Caki2 (cell line): Measurements from ENCODE around the gene AQP5. TPM values are rescaled to one million over a fixed set of nuclear protein-coding genes. Genes with fewer than 3 reads are reported as not detected.

ENCODE experiments used
- DNase-seq: peaks from one replicate; pipeline ENCODE4 v3.0.0-alpha.2; 2015; ENCODE audit warnings: low read depth
- in situ Hi-C: cut with HindIII; loops from 2 replicates; pipeline ENCODE4 v1.10.0; 2016; ENCODE audit warnings: low sequenced_read_pairs, low pct_unique_long_range_greater_than_20kb, mixed read lengths
- total RNA-seq: library from RNA; depleted of rRNA; stranded (reverse); fragments of >200 nt; shearing (Covaris generic); gene quantifications from 2 replicates; pipeline ENCODE4 v1.2.3, GENCODE V29; 2014; ENCODE audit warnings: low replicate concordance

AQP5 gene
- total RNA-seq, 1 experiment from 2014 or later = not detected

DNA sequence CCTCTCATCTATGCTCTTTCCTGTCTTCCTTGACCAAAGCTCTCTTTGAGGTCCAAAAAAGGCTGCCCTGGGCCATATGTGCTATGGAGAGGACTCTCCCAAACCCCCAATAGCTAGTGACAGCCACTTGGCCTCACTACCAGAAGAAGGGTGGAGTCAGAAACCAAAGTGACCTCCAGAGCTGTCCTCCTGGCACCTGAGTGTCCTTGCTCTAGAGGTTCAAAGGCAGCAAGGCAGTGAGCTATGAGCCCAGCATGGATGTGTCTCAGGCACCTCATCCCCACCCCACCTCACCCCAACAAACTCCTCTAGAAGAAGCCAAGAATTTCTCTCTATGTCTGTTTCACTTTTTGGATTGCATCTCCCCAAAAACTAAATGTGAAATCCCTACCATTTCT, 4.1 kb upstream of the AQP5 start:
- no peak for DNase-seq
- in situ Hi-C loops = loop anchor here (25.0 kb wide), 1 partner anchor 105 kb away; the partner anchor contains the start of gene ASIC1

DNA sequence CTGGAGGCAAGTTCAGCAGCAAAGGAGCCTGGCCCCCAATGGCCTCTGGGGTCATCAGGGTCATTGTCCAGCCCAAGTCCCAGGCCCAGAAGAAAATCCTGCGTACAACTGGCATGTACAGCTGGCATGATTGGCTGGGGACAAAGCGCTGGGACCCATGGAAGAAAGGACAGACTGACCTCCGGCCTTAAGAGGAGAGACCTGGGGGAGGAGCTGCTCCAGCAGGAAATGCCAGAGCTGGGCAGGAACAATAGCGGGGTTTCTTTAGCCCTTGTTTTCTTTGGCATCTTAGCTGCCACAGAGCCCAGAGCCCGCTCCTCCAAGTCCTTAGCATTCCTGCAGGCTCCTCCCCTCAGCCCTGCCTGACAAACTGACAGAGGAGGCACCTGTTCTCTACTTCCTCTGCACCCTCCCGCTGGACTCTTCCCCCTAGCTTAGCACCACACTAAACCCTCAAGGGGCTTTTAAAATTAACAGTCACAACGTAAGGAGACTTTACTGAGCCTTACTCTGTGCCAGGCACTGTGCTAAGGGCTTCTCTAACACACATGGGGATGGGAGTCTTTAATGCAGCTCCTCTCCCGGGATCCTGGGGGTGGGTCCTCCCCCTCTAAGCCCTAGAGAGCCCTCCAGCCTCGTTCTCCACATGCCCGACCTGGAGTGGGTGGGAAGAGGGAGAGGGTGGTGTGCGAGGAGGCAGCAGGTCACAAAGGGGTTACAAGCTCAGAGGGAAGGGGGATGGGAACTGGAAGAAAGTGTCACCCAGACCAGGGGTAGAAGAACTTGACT, 1.8 kb upstream of the AQP5 start:
- in situ Hi-C loops = loop anchor here (10.0 to 25.0 kb wide), 2 partner anchors 102 to 195 kb away; partner anchors contain the start of gene ASIC1
- peak; percentile 78 for DNase-seq

DNA sequence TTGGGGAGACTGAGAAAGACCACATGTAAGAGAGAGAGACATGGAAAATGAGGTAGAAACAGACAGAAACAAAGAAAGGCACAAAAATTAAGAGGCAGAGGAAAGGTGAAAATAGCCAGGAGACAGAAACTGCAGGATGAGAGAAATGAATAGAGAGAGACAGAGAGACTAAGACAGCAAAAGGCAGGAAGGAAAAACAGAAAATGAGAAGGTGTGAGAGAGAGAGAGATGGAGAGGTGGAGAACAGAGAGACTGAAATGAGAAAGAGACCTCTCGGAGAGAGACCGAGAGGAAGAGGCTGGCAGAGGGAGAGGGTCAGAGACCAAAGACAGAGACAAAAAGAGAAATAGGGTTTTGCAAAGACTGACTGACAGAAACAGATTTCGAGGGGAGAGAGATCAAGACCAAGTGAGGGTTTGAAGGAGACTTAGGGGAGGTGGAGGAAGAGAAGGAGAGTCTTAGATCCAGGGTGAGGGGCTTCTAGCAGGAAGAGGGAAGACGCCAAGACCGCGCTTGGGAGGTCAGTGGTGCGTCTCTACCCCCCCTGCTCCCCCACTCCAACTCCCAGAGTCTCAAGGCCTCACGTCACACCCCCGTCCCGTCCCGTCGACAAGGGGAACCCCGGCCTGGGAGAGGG, 1.1 kb upstream of the AQP5 start:
- in situ Hi-C loops = loop anchor here (10.0 to 25.0 kb wide), 2 partner anchors 102 to 194 kb away; partner anchors contain the start of gene ASIC1
- no peak for DNase-seq

DNA sequence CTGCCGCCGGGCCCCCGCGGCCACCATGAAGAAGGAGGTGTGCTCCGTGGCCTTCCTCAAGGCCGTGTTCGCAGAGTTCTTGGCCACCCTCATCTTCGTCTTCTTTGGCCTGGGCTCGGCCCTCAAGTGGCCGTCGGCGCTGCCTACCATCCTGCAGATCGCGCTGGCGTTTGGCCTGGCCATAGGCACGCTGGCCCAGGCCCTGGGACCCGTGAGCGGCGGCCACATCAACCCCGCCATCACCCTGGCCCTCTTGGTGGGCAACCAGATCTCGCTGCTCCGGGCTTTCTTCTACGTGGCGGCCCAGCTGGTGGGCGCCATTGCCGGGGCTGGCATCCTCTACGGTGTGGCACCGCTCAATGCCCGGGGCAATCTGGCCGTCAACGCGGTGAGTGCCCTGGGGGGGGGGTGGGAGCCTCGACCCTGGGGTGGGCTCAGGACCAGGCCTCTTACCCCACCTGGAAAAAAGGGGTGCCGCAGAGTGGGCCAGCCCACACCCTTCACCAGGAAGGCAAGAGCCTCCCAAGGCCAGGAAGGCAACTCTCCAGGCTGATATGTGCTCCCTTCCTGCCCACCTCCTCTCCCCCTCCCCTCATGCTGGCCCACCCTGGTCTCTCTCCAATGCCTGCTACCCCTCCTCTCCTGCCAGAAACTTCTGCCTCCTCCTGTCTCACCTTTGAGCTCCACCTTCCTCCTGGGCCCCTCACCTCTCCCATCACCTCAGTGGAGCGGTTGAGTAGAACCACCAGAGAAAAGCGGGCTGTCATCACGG, 507 bp downstream of the AQP5 start:
- DNase-seq = no peak
- in situ Hi-C loops = loop anchor here (10.0 to 25.0 kb wide), 2 partner anchors 100 to 193 kb away; partner anchors contain the start of gene ASIC1

DNA sequence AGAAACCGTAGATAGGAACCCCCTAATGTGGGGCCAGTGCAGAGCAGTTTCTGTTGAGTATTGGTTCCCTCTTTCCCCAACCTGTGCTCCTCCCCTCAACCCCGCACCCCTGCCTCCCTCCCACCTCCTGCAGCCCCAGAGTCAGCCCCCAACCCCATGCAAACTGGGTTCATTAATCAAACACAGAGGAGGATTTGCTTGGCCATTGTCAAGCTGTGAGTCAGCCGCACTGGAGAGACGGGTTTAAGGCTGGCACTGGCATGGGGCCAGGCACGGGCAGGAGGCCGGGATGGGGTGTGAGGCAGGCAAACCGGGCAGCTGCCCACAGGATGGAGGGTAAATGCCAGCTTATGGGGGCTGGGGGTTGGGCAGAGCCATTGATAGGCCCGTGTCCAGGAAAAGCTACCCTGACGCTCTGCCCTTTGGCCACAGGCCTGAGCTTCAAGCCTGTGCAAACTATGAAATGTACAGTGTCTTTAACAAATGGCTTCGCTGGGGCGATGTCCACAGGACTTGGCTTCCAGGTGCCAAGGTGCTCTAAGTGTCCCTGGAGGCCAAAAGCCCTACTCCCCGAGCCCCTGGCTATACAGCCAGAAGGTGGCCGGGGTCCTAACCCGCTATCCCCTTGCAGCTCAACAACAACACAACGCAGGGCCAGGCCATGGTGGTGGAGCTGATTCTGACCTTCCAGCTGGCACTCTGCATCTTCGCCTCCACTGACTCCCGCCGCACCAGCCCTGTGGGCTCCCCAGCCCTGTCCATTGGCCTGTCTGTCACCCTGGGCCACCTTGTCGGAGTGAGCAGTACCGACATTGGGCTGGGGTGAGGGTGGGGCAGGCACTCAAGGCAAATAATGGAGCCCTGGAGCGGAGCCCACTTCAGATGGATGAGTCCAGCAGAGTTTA, 1.4 kb downstream of the AQP5 start:
- in situ Hi-C loops = loop anchor here (10.0 to 25.0 kb wide), 2 partner anchors 99 to 192 kb away; partner anchors contain the start of gene ASIC1
- DNase-seq = peak; percentile 56

DNA sequence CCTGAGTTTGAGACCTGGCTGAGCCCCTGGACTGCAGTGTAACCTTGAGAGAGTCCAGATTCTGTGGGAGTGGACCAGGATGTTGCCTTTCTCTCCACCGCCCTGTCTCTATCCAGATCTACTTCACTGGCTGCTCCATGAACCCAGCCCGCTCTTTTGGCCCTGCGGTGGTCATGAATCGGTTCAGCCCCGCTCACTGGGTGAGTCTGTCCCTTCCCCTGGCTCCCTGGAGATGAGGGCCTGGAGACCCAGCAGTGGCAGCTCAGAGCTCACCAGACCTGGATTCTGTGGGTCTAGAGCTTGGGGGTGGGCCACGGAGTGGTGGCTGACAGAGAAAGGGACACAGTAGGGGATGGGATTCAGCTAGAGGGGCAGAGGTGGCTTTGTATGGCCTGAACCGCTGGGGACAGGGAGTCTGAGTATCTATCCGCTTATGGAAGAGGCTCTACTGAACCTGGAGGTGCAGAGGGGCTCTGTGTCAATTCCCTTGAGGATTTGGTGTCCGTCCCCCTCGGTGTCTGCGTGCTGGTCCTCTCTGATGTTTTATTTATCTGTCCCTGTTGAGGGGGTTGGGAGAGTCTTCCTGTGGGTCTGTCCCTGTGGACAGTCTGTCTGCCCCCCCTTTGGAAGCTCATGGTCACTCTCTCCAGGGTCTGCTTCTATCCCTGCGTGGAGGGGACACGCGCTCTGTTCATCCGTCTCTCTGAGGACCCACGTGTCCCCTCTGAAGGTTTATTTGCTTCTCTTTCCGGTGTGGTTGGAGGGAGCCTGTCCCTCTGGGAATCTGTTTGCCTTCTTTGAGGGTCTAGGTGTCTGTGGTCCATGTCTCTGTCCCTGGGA, 2.5 kb downstream of the AQP5 start:
- in situ Hi-C loops = loop anchor here (10.0 to 25.0 kb wide), 2 partner anchors 98 to 191 kb away; partner anchors contain the start of gene ASIC1
- no peak for DNase-seq

DNA sequence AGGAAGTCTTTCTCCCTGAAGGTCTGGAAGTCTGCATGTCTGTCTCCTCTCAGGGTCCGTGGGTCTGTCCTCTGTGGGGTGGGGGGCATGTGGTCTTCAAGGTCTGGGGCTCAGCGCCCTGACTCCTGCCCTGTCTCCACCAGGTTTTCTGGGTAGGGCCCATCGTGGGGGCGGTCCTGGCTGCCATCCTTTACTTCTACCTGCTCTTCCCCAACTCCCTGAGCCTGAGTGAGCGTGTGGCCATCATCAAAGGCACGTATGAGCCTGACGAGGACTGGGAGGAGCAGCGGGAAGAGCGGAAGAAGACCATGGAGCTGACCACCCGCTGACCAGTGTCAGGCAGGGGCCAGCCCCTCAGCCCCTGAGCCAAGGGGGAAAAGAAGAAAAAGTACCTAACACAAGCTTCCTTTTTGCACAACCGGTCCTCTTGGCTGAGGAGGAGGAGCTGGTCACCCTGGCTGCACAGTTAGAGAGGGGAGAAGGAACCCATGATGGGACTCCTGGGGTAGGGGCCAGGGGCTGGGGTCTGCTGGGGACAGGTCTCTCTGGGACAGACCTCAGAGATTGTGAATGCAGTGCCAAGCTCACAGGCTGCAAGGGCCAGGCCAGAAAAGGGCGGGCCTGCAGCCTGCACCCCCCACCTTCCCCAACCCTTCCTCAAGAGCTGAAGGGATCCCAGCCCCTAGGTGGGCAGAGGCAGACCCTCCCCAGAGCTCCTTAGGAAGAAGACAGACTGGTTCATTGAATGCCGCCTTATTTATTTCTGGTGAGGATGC, 3.4 kb downstream of the AQP5 start:
- no peak for DNase-seq
- in situ Hi-C loops = loop anchor here (10.0 to 25.0 kb wide), 2 partner anchors 97 to 190 kb away; partner anchors contain the start of gene ASIC1

DNA sequence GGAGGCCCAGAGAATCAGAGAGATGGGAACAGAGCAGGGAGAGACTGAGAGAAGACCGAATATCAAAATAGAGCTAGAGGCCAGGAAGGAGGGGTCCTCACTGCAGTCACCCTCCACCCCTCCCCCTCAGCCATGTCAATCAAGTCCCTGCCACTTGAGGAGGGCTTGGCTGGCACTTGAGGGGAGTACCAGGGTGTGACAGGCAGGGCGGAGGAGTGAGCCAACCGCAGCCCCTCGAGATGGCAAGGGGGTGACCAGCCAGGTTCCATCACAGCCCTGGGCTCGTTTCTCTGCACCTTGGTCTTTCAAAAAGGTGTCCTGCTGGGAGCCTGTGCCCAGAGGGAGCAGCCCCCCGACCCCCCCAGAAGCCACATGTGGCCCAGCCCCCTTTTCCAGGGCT, 4.2 kb downstream of the AQP5 start:
- in situ Hi-C loops = loop anchor here (10.0 to 25.0 kb wide), 2 partner anchors 96 to 189 kb away; partner anchors contain the start of gene ASIC1
- DNase-seq = no peak

DNA sequence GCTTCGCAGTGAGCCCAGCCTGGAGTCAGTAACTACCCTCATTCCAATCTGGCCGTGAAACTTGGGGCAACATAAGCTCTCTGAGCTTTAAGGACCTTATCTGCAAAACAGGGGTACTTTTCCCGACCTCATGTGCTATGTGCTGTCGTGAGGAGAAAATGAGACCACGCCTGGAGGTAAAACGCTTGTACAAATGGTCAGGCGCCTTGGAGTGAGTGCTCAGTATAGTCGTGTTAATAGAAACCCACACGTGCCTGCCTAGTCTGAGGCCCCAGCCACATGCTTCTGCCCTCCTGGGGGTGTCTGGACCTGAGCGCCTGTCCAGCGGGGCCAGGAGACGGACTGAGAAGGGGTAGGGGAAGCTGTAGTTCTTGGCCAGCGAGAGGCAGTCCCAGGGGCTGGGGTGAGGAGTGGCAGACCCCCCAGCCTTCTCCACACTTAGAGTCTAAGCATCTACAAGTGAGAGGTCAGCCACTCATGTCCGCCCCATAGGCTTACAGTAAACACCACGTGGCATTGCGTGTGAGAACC, 4.9 kb downstream of the AQP5 start:
- in situ Hi-C loops = loop anchor here (10.0 to 25.0 kb wide), 2 partner anchors 96 to 188 kb away; partner anchors contain the start of gene ASIC1
- no peak for DNase-seq

DNA sequence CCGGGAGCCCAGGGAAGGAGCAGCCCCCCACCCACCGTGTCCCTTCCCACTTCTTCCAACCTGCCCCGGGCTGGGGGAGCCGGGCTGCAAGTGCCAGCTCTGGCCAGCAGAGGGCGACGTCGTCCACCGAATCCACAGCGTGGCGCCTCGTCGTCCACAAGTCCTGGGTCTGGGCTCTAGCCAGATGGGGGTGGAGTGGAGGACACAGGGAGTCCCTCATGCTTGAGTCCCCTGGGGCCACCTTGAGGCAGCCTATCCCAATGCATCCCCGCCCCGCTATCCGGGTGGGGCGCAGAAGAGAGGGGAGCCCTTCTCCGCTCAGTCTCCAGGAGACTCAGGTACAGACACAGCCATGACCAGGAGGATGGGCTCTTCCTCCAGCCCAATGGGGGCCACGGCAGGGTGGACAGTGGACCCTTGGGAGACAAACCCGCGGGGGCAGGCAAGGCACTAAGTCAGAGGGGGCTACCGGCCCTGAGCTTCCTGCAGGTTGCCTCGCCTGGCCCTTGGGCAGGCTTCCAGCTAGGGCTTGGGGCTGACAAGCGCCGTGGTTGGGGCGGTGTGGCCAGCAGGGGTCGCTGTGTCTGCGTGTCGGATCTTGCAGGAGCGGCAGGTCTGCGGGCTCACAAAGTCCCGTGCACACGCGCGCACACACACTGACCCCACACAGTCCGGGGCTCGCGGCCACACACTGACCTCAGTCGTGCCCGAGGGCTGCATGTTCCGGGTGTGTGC, 5.5 kb downstream of the AQP5 start:
- in situ Hi-C loops = loop anchor here (10.0 to 25.0 kb wide), 2 partner anchors 95 to 188 kb away; partner anchors contain the start of gene ASIC1
- DNase-seq = peak; percentile 87

DNA sequence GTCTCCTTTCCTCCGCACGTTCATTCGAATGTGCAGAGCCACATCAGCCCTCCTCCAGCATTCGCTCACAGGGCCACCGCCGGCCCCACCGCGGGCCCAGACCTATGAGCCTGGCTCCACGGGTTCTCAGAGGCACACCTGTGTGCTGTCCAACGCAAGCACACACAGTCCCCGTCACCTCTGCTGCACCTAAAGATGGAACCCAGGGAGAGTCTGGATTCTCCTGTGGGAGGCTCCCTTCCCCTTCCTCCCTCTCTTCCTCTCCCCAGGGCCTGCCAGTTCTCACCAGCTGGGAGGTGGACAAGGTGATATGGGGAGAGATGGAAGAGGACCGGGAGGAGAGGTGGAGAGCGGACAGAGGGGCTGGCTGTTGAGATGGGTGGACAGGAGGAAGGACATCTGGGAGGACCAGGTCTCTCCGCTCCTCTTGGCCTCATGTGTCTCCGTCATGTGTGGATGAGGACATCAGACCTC, 6.1 kb downstream of the AQP5 start:
- DNase-seq = no peak
- in situ Hi-C loops = loop anchor here (10.0 to 25.0 kb wide), 2 partner anchors 94 to 187 kb away; partner anchors contain the start of gene ASIC1

DNA sequence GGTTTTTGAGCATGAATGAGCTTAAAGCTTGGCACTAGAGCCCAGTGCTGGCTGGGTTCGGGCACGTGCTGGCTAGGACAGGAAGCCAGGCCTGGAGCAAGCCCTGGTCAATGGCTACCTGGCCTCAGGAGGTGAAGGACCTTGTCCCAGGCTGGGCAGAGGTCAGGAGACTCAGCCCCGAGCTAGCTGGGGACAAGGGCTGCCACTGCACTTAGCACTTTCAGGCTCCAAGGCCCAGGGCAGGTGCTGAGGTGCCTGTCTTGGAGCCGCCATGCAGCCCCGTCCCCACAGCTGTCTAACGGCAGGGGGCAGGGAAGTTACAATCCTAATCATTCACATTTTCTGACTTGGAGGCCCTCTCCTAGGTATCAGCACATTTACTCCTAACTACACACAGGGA, 6.8 kb downstream of the AQP5 start:
- no peak for DNase-seq
- in situ Hi-C loops = loop anchor here (10.0 to 25.0 kb wide), 2 partner anchors 94 to 186 kb away; partner anchors contain the start of gene ASIC1

DNA sequence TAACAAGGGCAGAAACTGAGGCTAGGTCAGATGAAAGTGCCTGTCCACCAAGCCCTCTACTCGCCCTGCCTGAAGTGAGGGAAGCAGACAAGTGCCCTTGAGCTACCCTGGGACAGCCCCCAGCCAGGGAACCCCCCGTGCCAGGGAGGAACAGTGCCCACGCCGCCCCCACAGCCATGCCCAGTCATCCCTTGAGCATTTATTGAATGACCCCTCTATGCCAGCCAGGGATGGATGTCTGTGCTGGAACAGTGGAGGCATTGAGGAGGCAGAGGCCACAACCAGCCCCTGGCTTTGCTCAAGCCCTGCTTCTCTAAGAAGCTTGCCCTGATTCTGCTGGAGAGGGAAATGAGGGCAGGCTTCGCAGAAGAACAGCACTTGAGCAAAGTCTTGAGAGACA, 7.4 kb downstream of the AQP5 start:
- in situ Hi-C loops = loop anchor here (10.0 to 25.0 kb wide), 2 partner anchors 93 to 186 kb away; partner anchors contain the start of gene ASIC1

DNA sequence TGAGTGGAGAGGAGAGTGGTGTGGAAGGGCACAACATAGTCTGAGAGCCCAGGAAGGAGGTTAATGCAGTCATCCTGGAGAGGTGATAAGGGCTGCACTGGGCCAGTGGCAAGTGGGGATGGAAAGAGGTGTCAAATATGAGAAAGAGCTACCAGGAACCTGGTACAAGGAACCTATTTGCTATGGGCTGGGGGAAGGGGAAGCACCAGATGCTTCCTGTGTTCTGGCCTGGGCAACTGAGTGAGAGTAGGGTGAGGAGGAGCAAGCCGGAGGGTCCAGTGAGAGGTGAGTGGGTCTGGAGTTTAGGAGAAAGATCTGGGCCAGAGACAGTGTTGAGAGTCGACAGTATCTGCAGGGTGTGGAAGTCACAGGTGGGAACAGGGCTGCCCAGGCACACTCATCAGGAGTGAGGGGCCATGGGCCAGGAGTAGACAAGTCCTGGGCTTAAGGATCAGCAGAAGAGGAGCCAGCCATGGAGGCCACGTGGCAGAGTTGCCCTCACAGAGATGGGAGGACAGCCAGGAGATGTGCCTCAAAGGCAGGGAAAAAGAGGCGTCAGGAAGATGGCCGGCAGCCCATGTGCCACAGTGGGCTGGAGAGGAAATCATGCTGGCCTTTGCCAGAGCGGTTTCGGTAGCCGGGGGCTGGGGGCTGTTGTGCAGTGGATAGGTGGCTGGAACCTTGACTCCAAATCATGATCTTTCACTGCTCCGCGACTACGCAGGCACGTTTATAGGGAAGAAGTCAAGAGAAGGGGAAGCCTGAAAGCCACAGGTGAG, 8.2 kb downstream of the AQP5 start:
- in situ Hi-C loops = loop anchor here (10.0 to 25.0 kb wide), 2 partner anchors 92 to 185 kb away; partner anchors contain the start of gene ASIC1
- DNase-seq = no peak

More for the DNA sequence above, 7.4 kb downstream of the AQP5 start:
- DNase-seq = no peak
